Measurements from ENCODE around the gene OR4E1. TPM values are rescaled to one million over a fixed set of nuclear protein-coding genes. Genes with fewer than 3 reads are reported as not detected.
"Not testable (repeated sequence)": the region's sequence is repeated elsewhere in the genome, so short reads cannot be mapped to it uniquely, and the experiment has no call there.

The OR4E1 gene
- total and polyA plus RNA-seq, 9 donors, result 0.05 TPM; not detected in 8

- no peak for DNase-seq
- Histone ChIP-seq H3K36me3 (ENCODE audit: control insufficient read depth, insufficient read depth, low read length) (no peaks in the 10 kb centered on the region), H3K27ac (ENCODE audit: low read length) (no peak overlapping the region), H3K4me1 (ENCODE audit: control insufficient read depth, insufficient read depth, low read length) (no peaks in the 10 kb centered on the region), H3K4me3 (ENCODE audit: low read length) (no peak overlapping the region), H3K9me3 (replicated peaks; ENCODE audit: control insufficient read depth, low read depth, low read length) (no peaks in the 10 kb centered on the region), H3K27me3 (ENCODE audit: control insufficient read depth, insufficient read depth, low read length) (no peaks in the 10 kb centered on the region)
- WGBS (ENCODE audit: insufficient coverage), result 100% methylated on average over 1 of the region's 1 CpG
Measured at GRCh38 chr14:21656980-21657379, 16.6 kb downstream of the OR4E1 start.

- Histone ChIP-seq H3K9me3 (replicated peaks; ENCODE audit: control insufficient read depth, low read depth, low read length) (no peaks in the 10 kb centered on the region), H3K4me3 (ENCODE audit: low read length) (no peak overlapping the region)
Measured at GRCh38 chr14:21654215-21654614, 19.4 kb downstream of the OR4E1 start.

GRCh38 chr14:21653331-21653885, 20.2 kb downstream of the OR4E1 start, which contains the start of gene OR4E2:
Gene OR4E2 (plus strand): TSS chr14:21653835. CDS start chr14:21665083, 11,248 bp downstream.
- WGBS (ENCODE audit: insufficient coverage), result 80% methylated on average over 1 of the region's 2 CpGs
- DNase-seq, result no peak
- Histone ChIP-seq H3K9me3 (replicated peaks; ENCODE audit: control insufficient read depth, low read depth, low read length) (no peaks in the 10 kb centered on the region), H3K36me3 (ENCODE audit: control insufficient read depth, insufficient read depth, low read length) (no peaks in the 10 kb centered on the region), H3K27me3 (ENCODE audit: control insufficient read depth, insufficient read depth, low read length) (no peaks in the 10 kb centered on the region), H3K27ac (ENCODE audit: low read length) (no peak within 1 kb of the TSS), H3K4me1 (ENCODE audit: control insufficient read depth, insufficient read depth, low read length) (no peaks in the 10 kb centered on the region), H3K4me3 (ENCODE audit: low read length) (no peak within 1 kb of the TSS)

More at GRCh38 chr14:21654215-21654614, 19.4 kb downstream of the OR4E1 start:
- H3K27ac ChIP-seq (ENCODE audit: low read length), result no peak overlapping the region
- no CpG with 5 or more reads among the region's 5 CpGs for WGBS (ENCODE audit: insufficient coverage)
- DNase-seq, result no peak
- no peaks in the 10 kb centered on the region for H3K27me3 ChIP-seq (ENCODE audit: control insufficient read depth, insufficient read depth, low read length)
- H3K36me3 ChIP-seq (ENCODE audit: control insufficient read depth, insufficient read depth, low read length), result no peaks in the 10 kb centered on the region
- no peaks in the 10 kb centered on the region for H3K4me1 ChIP-seq (ENCODE audit: control insufficient read depth, insufficient read depth, low read length)

- Histone ChIP-seq H3K4me3 (ENCODE audit: low read length) (no peak overlapping the region), H3K27ac (ENCODE audit: low read length) (no peak overlapping the region), H3K4me1 (ENCODE audit: control insufficient read depth, insufficient read depth, low read length) (no peaks in the 10 kb centered on the region), H3K9me3 (replicated peaks; ENCODE audit: control insufficient read depth, low read depth, low read length) (no peaks in the 10 kb centered on the region), H3K27me3 (ENCODE audit: control insufficient read depth, insufficient read depth, low read length) (no peaks in the 10 kb centered on the region), H3K36me3 (ENCODE audit: control insufficient read depth, insufficient read depth, low read length) (no peaks in the 10 kb centered on the region)
- 40% methylated on average over 1 of the region's 1 CpG for WGBS (ENCODE audit: insufficient coverage)
- no peak for DNase-seq
Measured at GRCh38 chr14:21652209-21652808, 21.3 kb downstream of the OR4E1 start.

- Histone ChIP-seq H3K27ac (ENCODE audit: low read length) (no peak overlapping the region), H3K27me3 (ENCODE audit: control insufficient read depth, insufficient read depth, low read length) (no peaks in the 10 kb centered on the region), H3K4me3 (ENCODE audit: low read length) (no peak overlapping the region), H3K36me3 (ENCODE audit: control insufficient read depth, insufficient read depth, low read length) (no peaks in the 10 kb centered on the region), H3K4me1 (ENCODE audit: control insufficient read depth, insufficient read depth, low read length) (no peaks in the 10 kb centered on the region), H3K9me3 (replicated peaks; ENCODE audit: control insufficient read depth, low read depth, low read length) (no peaks in the 10 kb centered on the region)
- no peak for DNase-seq
Measured at GRCh38 chr14:21647380-21647779, 26.2 kb downstream of the OR4E1 start.

- Histone ChIP-seq H3K36me3 (ENCODE audit: control insufficient read depth, insufficient read depth, low read length) (no peaks in the 10 kb centered on the region), H3K27me3 (ENCODE audit: control insufficient read depth, insufficient read depth, low read length) (no peaks in the 10 kb centered on the region), H3K4me1 (ENCODE audit: control insufficient read depth, insufficient read depth, low read length) (no peaks in the 10 kb centered on the region), H3K4me3 (ENCODE audit: low read length) (no peak overlapping the region), H3K9me3 (replicated peaks; ENCODE audit: control insufficient read depth, low read depth, low read length) (no peaks in the 10 kb centered on the region), H3K27ac (ENCODE audit: low read length) (no peak overlapping the region)
- DNase-seq, result no peak
- 86% methylated on average over 2 of the region's 5 CpGs for WGBS (ENCODE audit: insufficient coverage)
Measured at GRCh38 chr14:21643407-21643806, 30.2 kb downstream of the OR4E1 start.

GRCh38 chr14:21642683-21643082, 30.9 kb downstream of the OR4E1 start:
- no peaks in the 10 kb centered on the region for H3K36me3 ChIP-seq (ENCODE audit: control insufficient read depth, insufficient read depth, low read length)
- H3K27me3 ChIP-seq (ENCODE audit: control insufficient read depth, insufficient read depth, low read length), result no peaks in the 10 kb centered on the region
- H3K4me1 ChIP-seq (ENCODE audit: control insufficient read depth, insufficient read depth, low read length), result no peaks in the 10 kb centered on the region
- no peak for DNase-seq
- H3K27ac ChIP-seq (ENCODE audit: low read length), result no peak overlapping the region
- H3K9me3 ChIP-seq (replicated peaks; ENCODE audit: control insufficient read depth, low read depth, low read length), result no peaks in the 10 kb centered on the region
- no peak overlapping the region for H3K4me3 ChIP-seq (ENCODE audit: low read length)
- WGBS (ENCODE audit: insufficient coverage), result no CpG with 5 or more reads among the region's 3 CpGs

GRCh38 chr14:21634840-21635239, 38.8 kb downstream of the OR4E1 start, which contains the start of gene OR10G2:
Gene OR10G2 (minus strand): TSS chr14:21634940. CDS start chr14:21634842, 98 bp downstream.
- H3K36me3 ChIP-seq (ENCODE audit: control insufficient read depth, insufficient read depth, low read length), result no peaks in the 10 kb centered on the region
- H3K27ac ChIP-seq (ENCODE audit: low read length), result no peak within 1 kb of the TSS
- no peaks in the 10 kb centered on the region for H3K9me3 ChIP-seq (replicated peaks; ENCODE audit: control insufficient read depth, low read depth, low read length)
- H3K27me3 ChIP-seq (ENCODE audit: control insufficient read depth, insufficient read depth, low read length), result no peaks in the 10 kb centered on the region
- no peaks in the 10 kb centered on the region for H3K4me1 ChIP-seq (ENCODE audit: control insufficient read depth, insufficient read depth, low read length)
- WGBS (ENCODE audit: insufficient coverage), result 77% methylated on average over 2 of the region's 4 CpGs
- H3K4me3 ChIP-seq (ENCODE audit: low read length), result no peak within 1 kb of the TSS
- no peak for DNase-seq

- Histone ChIP-seq H3K9me3 (replicated peaks; ENCODE audit: control insufficient read depth, low read depth, low read length) (no peaks in the 10 kb centered on the region), H3K36me3 (ENCODE audit: control insufficient read depth, insufficient read depth, low read length) (no peaks in the 10 kb centered on the region), H3K4me3 (ENCODE audit: low read length) (no peak overlapping the region), H3K4me1 (ENCODE audit: control insufficient read depth, insufficient read depth, low read length) (no peaks in the 10 kb centered on the region), H3K27me3 (ENCODE audit: control insufficient read depth, insufficient read depth, low read length) (no peaks in the 10 kb centered on the region), H3K27ac (ENCODE audit: low read length) (no peak overlapping the region)
- WGBS (ENCODE audit: insufficient coverage), result no CpG with 5 or more reads among the region's 3 CpGs
- no peak for DNase-seq
Measured at GRCh38 chr14:21631084-21631483, 42.5 kb downstream of the OR4E1 start.

- no CpG with 5 or more reads among the region's 1 CpG for whole genome bisulfite sequencing (ENCODE audit: insufficient coverage)
- H3K27me3 ChIP-seq (ENCODE audit: control insufficient read depth, insufficient read depth, low read length); H3K9me3 ChIP-seq (replicated peaks; ENCODE audit: control insufficient read depth, low read depth, low read length); DNase-seq; H3K4me1 ChIP-seq (ENCODE audit: control insufficient read depth, insufficient read depth, low read length); H3K27ac ChIP-seq (ENCODE audit: low read length); H3K36me3 ChIP-seq (ENCODE audit: control insufficient read depth, insufficient read depth, low read length); H3K4me3 ChIP-seq (ENCODE audit: low read length): not testable (repeated sequence)
Measured at GRCh38 chr14:21630503-21630902, 43.1 kb downstream of the OR4E1 start.
